Hepatocyte (in vitro differentiated cells): Measurements from ENCODE around the gene FGL2. TPM values are rescaled to one million over a fixed set of nuclear protein-coding genes. Genes with fewer than 3 reads are reported as not detected.

Source experiments
- DNase-seq: peaks from one replicate; pipeline ENCODE4 v3.0.0-alpha.2; 2016; ENCODE audit warnings: low spot score
- H2AFZ ChIP-seq: fragments of 200-600 bp; sonication (generic); 2 replicates; pipeline ENCODE4 v1.6.0; 2016; ENCODE audit warnings: antibody characterized with exemption, mild to moderate bottlenecking
- H3K27ac ChIP-seq: fragments of 200-600 bp; sonication (generic); 2 replicates; pipeline ENCODE4 v1.5.1; 2016; ENCODE audit warnings: mild to moderate bottlenecking
- H3K27me3 ChIP-seq: fragments of 200-600 bp; sonication (generic); 2 replicates; pipeline ENCODE4 v1.6.1; 2016
- H3K36me3 ChIP-seq: fragments of 200-600 bp; sonication (generic); replicated peaks from 2 replicates; pipeline ENCODE4 v1.5.1; 2016; ENCODE audit warnings: low read depth; ENCODE audit not compliant: insufficient read depth
- H3K4me1 ChIP-seq: fragments of 200-600 bp; sonication (generic); 2 replicates; pipeline ENCODE4 v1.5.1; 2016; ENCODE audit warnings: mild to moderate bottlenecking, moderate library complexity; ENCODE audit not compliant: insufficient read depth
- H3K4me2 ChIP-seq: fragments of 200-600 bp; sonication (generic); 2 replicates; pipeline ENCODE4 v1.6.0; 2016
- H3K4me3 ChIP-seq: fragments of 200-600 bp; sonication (generic); 2 replicates; pipeline ENCODE4 v1.5.1; 2016; ENCODE audit warnings: mild to moderate bottlenecking
- H3K79me2 ChIP-seq: fragments of 200-600 bp; sonication (generic); 2 replicates; pipeline ENCODE4 v1.6.0; 2017; ENCODE audit warnings: mild to moderate bottlenecking
- H3K9me2 ChIP-seq: fragments of 200-600 bp; sonication (generic); replicated peaks from 2 replicates; pipeline ENCODE4 v1.6.0; 2017; ENCODE audit warnings: mild to moderate bottlenecking; ENCODE audit not compliant: insufficient read depth
- H3K9me3 ChIP-seq: fragments of 200-600 bp; sonication (generic); 2 replicates; pipeline ENCODE4 v1.5.1; 2016; ENCODE audit warnings: low read depth, mild to moderate bottlenecking
- H4K20me1 ChIP-seq: fragments of 200-600 bp; sonication (generic); 2 replicates; pipeline ENCODE4 v1.6.0; 2016; ENCODE audit warnings: mild to moderate bottlenecking; ENCODE audit not compliant: insufficient read depth, poor library complexity, severe bottlenecking
- EZH2 ChIP-seq: fragments of 200-600 bp; sonication (generic); IDR thresholded peaks from 2 replicates; pipeline ENCODE4 v1.6.1; 2016; ENCODE audit warnings: antibody characterized with exemption, mild to moderate bottlenecking, borderline replicate concordance
- EZH2phosphoT487 ChIP-seq: fragments of 200-600 bp; sonication (generic); IDR thresholded peaks from one replicate; pipeline ENCODE4 v1.6.1; 2018; ENCODE audit warnings: antibody characterized with exemption, mild to moderate bottlenecking, low read depth, moderate library complexity; ENCODE audit not compliant: unreplicated experiment, severe bottlenecking
- WGBS: methylation state at CpG from one replicate; pipeline ENCODE4 v1.1.6; 2016; ENCODE audit warnings: low lambda C conversion rate; ENCODE audit errors: missing lambda C conversion rate; 5-methylcytosine and 5-hydroxymethylcytosine counted together
- polyA plus RNA-seq: library from polyadenylated mRNA; unstranded; fragments of >200 nt; fragmentation: Nextera tagmentation; extraction: Ambion mirVana; gene quantifications from 2 replicates; pipeline ENCODE4 v1.2.1, GENCODE V29; 2016
- total RNA-seq: library from RNA; depleted of rRNA; stranded (reverse); fragments of >200 nt; gene quantifications from 2 replicates; pipeline ENCODE4 v1.2.3, GENCODE V29; 2014
- TF ChIP-seq, protein P1 (sequence below): fragments of 200-600 bp; sonication (generic); IDR thresholded peaks from 2 replicates; pipeline ENCODE4 v1.5.1; 2016; ENCODE audit warnings: antibody characterized with exemption, mild to moderate bottlenecking; ENCODE audit not compliant: poor library complexity

The FGL2 gene
- total and polyA plus RNA-seq, 2 experiments from 2014 or later = 0.80 to 0.83 TPM

GRCh38 chr7:77208416-77208815, 8.8 kb upstream of the FGL2 start:
- H3K27me3 ChIP-seq = no peaks in the 10 kb centered on the region
- H3K36me3 ChIP-seq = no peaks in the 10 kb centered on the region
- no peaks in the 10 kb centered on the region for H3K9me2 ChIP-seq
- no peak for TF ChIP-seq EZH2
- TF ChIP-seq EZH2phosphoT487 = no peak
- TF ChIP-seq, protein P1, sequence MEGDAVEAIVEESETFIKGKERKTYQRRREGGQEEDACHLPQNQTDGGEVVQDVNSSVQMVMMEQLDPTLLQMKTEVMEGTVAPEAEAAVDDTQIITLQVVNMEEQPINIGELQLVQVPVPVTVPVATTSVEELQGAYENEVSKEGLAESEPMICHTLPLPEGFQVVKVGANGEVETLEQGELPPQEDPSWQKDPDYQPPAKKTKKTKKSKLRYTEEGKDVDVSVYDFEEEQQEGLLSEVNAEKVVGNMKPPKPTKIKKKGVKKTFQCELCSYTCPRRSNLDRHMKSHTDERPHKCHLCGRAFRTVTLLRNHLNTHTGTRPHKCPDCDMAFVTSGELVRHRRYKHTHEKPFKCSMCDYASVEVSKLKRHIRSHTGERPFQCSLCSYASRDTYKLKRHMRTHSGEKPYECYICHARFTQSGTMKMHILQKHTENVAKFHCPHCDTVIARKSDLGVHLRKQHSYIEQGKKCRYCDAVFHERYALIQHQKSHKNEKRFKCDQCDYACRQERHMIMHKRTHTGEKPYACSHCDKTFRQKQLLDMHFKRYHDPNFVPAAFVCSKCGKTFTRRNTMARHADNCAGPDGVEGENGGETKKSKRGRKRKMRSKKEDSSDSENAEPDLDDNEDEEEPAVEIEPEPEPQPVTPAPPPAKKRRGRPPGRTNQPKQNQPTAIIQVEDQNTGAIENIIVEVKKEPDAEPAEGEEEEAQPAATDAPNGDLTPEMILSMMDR = no peak
- no peak overlapping the region for H3K27ac ChIP-seq
- no peaks in the 10 kb centered on the region for H3K79me2 ChIP-seq
- no peak overlapping the region for H3K4me3 ChIP-seq
- no peak overlapping the region for H2AFZ ChIP-seq
- no peak overlapping the region for H3K4me2 ChIP-seq
- H3K9me3 ChIP-seq = no peaks in the 10 kb centered on the region
- no peaks in the 10 kb centered on the region for H3K4me1 ChIP-seq
- no peaks in the 10 kb centered on the region for H4K20me1 ChIP-seq
- no peak for DNase-seq

DNA sequence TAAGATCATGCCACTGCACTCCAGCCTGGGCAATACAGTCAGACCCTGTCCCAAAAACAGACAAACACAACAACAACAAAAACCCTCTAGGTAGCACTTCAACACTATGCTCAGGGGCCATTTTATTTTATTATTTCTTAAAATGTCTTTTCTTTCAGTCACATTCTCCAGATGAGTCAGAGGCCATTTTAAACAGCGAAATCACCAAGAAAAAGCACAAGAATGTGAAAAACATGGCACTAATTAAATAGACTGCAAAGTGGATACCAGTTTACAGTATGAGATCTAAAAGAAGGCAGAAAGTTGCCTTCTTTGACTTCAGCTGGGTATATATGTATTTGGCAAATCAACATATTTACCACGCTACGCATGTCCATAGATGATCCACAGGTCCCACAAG, 6.1 kb upstream of the FGL2 start:
- no peak for DNase-seq
- Histone ChIP-seq H3K4me2 (no peak overlapping the region), H3K27me3 (no peaks in the 10 kb centered on the region), H3K9me2 (no peaks in the 10 kb centered on the region), H3K27ac (no peak overlapping the region), H3K4me1 (no peaks in the 10 kb centered on the region), H3K36me3 (no peaks in the 10 kb centered on the region), H4K20me1 (no peaks in the 10 kb centered on the region), H3K4me3 (no peak overlapping the region), H2AFZ (no peak overlapping the region), H3K79me2 (no peaks in the 10 kb centered on the region), H3K9me3 (no peaks in the 10 kb centered on the region)
- TF ChIP-seq, protein P1 = no peak
- TF ChIP-seq EZH2 (no peak), EZH2phosphoT487 (no peak)
- 95% methylated on average over 3 of the region's 3 CpGs for WGBS

- Histone ChIP-seq H3K79me2 (no peaks in the 10 kb centered on the region), H4K20me1 (no peaks in the 10 kb centered on the region), H3K4me1 (no peaks in the 10 kb centered on the region), H3K27ac (no peak overlapping the region), H3K4me2 (peak overlapping the region; percentile 27), H3K9me3 (no peaks in the 10 kb centered on the region), H3K4me3 (no peak overlapping the region), H2AFZ (no peak overlapping the region), H3K27me3 (no peaks in the 10 kb centered on the region), H3K36me3 (no peaks in the 10 kb centered on the region), H3K9me2 (no peaks in the 10 kb centered on the region)
- 76% methylated on average over 4 of the region's 4 CpGs for WGBS
- DNase-seq = no peak
- TF ChIP-seq, protein P1 = no peak
- TF ChIP-seq EZH2phosphoT487 (no peak), EZH2 (no peak)
These were observed 2.9 kb upstream of the FGL2 start for GRCh38 chr7:77202481-77202976.

DNA sequence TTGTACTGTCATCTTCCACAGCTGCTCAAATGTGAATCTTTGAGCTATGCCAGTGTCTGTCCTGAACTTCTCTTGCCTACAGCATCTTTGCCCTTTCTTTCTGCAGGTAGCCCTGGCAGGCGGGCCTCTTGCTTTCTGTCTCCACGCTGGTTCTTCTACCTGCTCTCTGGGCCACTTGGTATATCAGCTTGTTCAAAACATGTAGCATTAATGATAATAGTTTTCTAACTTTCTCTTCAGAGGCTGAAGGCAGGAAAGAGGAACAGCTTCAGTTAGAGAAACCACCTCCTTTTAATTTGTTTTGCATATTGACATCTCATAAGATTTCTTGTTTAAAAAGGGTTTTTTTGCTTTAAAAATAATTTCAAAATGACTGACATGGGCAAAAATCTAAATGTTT, 923 bp upstream of the FGL2 start:
- no peaks in the 10 kb centered on the region for H3K79me2 ChIP-seq
- H3K4me3 ChIP-seq = no peak overlapping the region
- H3K4me2 ChIP-seq = no peak overlapping the region
- H2AFZ ChIP-seq = no peak overlapping the region
- no peaks in the 10 kb centered on the region for H3K36me3 ChIP-seq
- WGBS = 95% methylated on average over 2 of the region's 2 CpGs
- H3K9me2 ChIP-seq = no peaks in the 10 kb centered on the region
- no peaks in the 10 kb centered on the region for H3K27me3 ChIP-seq
- no peaks in the 10 kb centered on the region for H3K4me1 ChIP-seq
- H3K9me3 ChIP-seq = no peaks in the 10 kb centered on the region
- TF ChIP-seq, protein P1 = no peak
- no peak for TF ChIP-seq EZH2
- no peak for TF ChIP-seq EZH2phosphoT487
- no peak overlapping the region for H3K27ac ChIP-seq
- no peak for DNase-seq
- H4K20me1 ChIP-seq = no peaks in the 10 kb centered on the region
